ENCODE results near the gene PRPF8.

PRPF8 gene

GRCh38 chr17:1624650-1625049 lies 60.0 kb downstream of the PRPF8 start:
- DNase-seq = no peak

DNA sequence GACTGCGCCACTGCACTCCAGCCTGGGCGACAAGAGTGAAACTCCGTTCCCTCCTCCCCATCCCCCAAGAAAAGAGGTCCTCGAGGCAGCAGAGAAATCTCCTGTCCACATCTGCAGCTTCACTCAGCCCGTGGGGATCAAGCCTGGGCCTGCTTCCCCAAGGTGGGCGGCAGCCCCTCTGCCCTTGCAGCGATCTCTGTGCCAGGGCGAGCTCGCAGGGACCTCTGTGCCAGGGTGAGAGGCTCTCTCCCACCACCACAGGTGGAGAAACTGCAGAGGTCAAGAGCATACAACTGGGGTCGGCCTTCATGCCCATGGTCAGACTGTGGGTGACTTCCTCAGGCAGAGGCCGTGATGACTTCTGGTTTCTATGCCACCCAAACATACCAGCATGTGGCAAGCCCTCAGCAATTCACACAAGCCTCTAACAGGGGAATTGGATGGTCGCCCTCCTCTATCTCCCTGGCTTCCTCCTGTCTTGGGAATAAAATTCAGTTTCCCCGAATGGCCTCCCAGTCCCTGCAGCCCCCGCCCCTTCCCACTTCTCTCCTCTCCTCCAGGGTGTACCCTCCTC lies 61.5 kb downstream of the PRPF8 start:
- no peak for DNase-seq

- no peak for DNase-seq
These were observed 63.3 kb downstream of the PRPF8 start for GRCh38 chr17:1621273-1621954.

- DNase-seq = no peak
These were observed 64.2 kb downstream of the PRPF8 start for GRCh38 chr17:1620486-1620885.

DNA sequence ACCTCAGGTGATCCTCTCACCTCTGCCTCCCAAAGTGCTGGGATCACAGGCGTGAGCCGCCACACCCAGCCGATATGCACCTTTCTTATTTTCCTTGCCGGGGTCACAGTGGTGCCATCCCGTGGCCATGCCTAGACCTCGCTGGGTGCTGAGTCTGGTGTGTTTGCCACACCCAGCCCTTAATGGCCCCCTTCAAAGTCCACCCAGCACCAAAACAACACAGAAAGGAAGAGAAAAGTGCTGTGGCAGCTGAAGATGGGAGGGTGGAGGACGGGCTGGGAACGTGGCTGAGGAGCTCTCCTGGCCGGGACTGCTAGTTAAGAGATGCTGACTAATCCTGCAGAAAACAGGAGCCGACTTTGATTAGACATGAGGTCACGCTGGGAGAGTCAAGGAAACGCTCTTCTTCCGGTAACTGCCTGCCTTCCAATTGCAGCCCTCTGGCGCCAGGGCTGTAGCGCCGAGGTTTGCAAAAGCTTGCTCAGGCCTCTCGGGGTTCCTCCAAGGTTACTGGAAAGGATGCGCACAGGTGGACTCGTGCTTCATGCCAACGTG lies 67.0 kb downstream of the PRPF8 start:
- DNase-seq = peak; percentile 45

GRCh38 chr17:1616101-1616500 lies 68.6 kb downstream of the PRPF8 start:
- no peak for DNase-seq

- no peak for DNase-seq
These were observed 72.3 kb downstream of the PRPF8 start for GRCh38 chr17:1612400-1612799.

- DNase-seq = no peak
These were observed 73.0 kb downstream of the PRPF8 start for GRCh38 chr17:1611715-1612114.

- DNase-seq = no peak
These were observed 76.0 kb downstream of the PRPF8 start for GRCh38 chr17:1608676-1609075.

DNA sequence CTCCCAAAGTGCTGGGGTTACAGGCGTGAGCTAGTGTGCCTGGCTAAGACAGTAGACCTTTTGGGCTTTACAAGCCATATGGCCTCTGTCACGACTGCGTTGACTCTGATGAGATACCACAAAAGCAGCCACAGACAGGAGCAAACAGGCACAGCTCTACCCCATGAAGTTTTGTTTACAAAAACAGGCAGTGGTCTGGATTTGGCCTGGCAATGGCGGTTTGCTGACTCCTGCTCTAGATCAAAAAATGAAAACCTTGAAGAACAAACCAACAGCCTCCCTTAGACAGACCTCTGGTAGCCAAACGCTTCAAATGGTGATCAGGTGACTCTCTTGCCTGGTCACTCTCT lies 76.7 kb downstream of the PRPF8 start:
- no peak for DNase-seq

GRCh38 chr17:1606352-1606985 lies 78.2 kb downstream of the PRPF8 start:
- no peak for DNase-seq

DNA sequence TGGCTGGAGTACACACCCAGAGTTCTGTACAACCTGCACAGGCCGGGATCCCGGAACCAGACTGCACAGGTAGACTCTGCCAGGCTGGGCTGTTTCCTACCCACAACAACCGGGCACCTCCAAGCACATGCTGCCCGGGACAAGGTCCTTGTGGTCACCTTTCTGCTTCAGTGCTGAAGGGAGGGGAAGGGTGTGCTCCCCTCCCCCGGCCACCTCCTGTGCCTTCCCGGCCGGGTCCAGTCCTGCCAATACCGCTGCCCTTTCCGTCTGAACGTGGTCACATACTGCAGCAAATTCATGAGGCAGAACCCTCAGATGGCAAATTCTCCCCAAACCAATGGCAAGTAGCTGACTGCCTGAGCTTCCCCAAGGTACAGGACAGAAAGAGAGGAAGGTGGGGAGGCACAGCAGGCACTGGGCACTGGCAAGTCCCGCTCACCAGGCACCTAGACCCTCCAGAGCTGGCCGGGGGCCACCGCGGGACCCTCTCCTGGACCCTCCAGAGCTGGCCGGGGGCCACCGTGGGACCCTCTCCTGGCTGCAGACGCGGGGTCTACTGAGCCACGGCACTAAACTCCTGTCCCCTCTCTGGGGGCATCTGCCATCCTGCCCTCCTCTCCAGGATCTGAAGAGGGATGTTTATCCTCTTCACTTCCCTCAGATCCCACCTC lies 78.9 kb downstream of the PRPF8 start:
- DNase-seq = no peak

- DNase-seq = no peak
These were observed 79.7 kb downstream of the PRPF8 start for GRCh38 chr17:1604831-1605528.

GRCh38 chr17:1601571-1601970 lies 83.1 kb downstream of the PRPF8 start:
- no peak for DNase-seq
